Urothelium cell line (cell line): ENCODE results near the gene DCAF6.
"Not testable (repeated sequence)": the region's sequence is repeated elsewhere in the genome, so short reads cannot be mapped to it uniquely, and the experiment has no call there.

Source experiments
- DNase-seq: peaks from one replicate; pipeline ENCODE4 v3.0.0; 2011; ENCODE audit warnings: low spot score, mixed read lengths
- FAIRE-seq: peaks from 2 replicates; lab custom pipeline; 2011; peaks lifted over from hg19 to GRCh38; lab: Jason Lieb, UNC

The DCAF6 gene

DNA sequence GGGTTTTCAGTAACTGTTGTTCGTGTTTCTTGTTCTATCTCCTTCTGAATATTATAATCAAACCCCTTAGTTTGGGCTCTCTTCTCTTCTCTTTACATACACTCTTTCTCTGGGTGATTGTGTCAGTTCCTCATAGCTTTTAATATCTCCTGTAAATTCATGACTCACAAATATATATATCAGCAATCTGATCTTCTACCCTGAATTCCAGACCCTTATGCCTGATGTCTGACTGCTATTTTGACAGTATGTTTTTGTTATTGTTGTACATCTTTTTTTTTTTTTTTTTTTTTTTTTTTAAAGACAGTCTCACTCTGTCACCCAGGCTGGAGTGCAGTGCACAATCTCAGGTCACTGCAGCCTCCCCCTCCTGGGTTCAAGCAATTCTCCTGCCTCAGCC, 71.2 kb downstream of the DCAF6 start:
- DNase-seq = no peak
- FAIRE-seq = no peak

DNA sequence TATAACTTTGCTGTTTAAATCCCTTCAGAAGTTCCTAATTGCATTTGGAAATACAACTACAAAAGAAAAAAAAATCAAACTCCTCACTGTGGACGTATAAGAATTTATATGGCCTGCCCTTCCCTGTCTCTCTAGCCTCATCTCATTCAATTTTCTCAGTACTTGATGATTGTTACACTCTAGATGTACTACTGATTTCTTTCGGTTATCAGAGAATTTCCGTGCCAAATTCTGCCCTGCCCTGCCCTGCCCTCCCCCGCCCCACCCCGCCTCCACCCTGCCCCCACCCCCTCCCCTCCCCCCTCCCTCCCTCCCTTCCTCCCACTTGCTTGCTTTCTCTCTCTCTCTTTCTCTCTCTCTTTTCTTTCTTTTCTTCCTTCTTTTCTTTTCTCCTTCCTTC, 72.1 kb downstream of the DCAF6 start:
- FAIRE-seq (no peak), DNase-seq (no peak)

DNA sequence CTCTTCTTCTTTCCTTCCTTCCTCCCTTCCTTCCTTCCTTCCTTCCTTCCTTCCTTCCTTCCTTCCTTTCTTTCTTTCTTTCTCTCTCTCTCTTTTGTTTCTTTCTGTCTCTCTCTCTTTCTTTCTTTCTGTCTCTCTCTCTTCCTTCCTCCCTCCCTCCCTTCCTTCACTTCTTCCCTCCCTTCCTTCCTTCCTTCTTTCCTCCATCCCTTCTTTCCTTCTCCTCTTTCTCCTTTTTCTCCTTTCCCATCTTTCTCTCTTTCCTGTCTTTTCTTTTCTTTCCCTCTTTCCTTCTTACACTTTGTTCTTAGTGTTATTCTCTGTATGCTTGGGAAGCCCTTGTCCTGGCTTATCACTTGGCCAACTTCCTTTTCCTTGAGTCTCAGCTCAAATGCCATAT, 72.8 kb downstream of the DCAF6 start:
- DNase-seq = no peak
- no peak for FAIRE-seq

DNA sequence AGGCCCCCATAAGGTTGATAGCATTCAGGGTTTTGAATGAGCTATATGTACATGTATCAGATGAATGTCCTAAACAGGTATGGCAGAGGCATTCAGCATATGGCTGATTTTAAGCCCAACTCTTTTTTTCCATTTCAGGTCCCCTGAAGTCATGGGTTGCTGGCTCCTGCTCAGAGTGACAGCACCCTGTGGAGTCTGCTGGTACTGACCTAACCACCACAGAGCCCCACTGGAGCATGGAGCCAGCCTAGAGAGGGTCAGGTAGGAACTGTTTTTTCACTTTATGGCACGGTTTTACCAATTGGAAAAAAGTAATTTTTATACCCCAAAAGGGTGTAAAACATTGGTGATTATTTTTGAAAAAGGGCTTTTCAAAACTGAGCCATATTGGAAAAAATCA, 82.9 kb downstream of the DCAF6 start:
- FAIRE-seq (no peak), DNase-seq (peak; percentile 2)

DNA sequence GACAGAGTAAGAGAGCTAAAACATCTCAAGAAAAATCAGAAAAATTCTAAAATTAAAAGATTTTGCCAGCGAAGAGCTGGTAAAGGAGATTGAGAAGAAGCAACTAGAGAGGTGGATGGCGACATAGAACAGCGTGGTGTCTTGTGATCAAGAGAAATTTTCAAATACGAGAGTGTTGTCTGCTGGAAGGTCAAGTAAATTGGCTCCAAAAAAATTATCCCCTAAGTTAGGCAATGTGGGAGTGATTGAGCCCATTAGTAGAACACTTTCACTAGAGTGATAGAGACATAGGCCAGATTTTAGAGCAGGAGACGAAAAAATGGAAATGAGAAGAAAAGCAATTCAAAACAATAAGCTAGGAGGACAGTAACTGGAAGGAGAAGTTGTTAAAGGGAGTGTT, 94.7 kb downstream of the DCAF6 start:
- DNase-seq (no peak), FAIRE-seq (no peak)

DNA sequence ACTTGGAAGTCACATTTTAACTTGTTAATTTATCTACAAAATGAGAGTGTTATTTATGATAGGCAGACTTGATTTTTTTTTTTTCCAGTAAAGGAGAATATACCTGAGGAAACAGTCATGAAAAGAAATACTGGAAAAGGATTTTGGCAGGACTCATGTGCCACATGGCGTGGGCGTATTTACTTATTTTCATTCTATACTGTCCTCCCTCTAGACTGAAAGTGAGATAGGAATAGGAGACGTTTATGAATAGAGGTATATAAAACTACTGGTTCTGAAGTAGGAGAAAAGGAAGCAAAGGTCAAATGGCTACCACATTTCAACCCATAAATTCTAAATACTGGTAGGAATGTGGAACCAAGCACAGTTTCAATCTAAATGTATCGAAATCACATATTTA, 95.1 kb downstream of the DCAF6 start:
- no peak for FAIRE-seq
- DNase-seq = no peak

DNA sequence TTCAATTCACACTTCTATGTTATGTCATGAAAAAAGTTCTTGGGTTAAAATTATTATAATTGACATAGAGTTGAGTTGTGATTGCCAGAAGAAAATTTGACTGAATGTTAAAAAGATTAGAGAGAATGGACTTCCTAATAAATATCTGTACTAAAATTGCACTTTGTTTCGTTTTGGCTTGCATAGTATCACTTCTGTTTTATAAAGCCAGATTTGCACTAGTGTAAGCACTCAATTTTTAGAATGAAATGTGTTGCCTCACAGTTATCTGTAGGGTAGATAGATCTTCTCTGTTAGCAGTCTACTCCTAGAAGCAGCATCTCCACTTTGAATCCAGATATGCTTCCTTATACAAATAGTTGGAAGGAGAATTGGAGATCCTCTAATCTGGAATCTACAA, 95.5 kb downstream of the DCAF6 start:
- no peak for DNase-seq
- no peak for FAIRE-seq

DNA sequence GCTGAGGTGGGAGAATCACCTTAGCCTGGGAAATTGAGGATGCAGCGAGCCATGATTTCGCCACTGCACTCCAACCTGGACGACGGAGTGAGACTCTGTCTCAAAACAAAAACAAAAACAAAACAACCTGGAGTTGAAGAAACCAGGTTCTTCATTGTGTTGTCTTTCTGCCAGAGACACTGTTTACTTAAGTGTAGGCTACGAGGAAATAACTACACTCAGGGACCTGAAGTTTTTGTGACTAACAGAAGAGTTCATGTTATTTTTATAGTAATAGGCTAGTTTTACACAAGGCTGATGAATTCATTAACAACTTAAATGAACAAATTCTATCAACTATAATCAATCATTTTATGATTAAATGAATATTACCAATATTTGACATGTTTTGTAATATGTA, 98.9 kb downstream of the DCAF6 start:
- DNase-seq = no peak
- no peak for FAIRE-seq

DNA sequence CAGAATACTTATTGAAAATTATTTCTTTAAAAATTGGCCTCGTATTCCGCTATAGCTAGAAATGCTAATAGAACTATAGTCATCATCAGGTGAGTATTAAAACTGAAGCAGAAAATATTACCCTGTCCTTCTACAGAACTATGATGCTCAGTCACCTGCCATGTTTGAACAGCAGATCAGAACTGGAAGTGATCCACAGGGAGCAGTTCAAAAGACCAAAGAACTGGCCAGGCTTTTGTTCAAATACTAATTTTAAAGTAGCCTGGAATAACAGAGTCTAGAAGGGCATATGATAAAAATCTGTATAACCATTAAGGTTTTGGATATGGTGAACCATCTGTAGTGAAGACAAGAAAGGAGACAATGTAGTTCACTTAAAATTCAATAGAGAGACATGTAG, 105.9 kb downstream of the DCAF6 start:
- FAIRE-seq (no peak), DNase-seq (no peak)

DNA sequence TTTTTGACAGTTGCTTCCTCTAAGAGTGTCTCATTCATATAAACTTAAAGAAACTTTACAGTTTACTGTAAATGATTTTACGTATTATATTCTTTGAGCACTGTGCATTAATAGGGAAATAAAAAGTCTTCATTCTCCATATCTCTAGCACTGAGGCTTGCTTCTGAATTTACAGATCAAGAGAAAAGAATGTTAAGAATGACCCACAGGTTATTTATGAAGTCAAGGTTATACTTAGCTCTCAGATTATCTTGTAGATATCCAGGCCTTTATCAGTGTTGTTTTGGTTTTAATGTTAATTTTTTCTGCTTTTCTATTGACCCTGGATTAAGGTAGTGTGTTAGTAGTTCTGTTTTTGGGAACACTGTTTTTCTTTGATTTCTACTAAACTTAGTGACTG, 108.8 kb downstream of the DCAF6 start:
- no peak for FAIRE-seq
- DNase-seq = no peak

DNA sequence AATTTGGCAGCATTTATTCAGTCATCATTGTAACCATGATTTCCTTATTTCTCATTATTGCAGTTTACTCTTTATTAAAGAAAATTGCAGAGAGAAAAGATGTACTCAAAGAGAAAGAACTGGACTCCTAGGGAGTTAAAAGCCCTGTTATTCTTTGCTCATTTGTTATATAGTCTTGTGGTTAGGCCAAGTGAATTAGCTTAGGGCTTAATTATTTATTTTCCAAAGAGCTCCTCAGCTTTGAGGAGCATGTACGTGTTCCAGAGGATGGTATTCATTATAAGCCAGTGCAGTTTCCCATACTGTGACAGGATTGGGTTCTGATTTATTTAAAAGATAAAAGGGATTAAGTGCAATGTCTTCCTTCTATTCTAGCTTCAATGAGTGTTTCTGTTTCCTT, 113.8 kb downstream of the DCAF6 start:
- DNase-seq = no peak
- no peak for FAIRE-seq

DNA sequence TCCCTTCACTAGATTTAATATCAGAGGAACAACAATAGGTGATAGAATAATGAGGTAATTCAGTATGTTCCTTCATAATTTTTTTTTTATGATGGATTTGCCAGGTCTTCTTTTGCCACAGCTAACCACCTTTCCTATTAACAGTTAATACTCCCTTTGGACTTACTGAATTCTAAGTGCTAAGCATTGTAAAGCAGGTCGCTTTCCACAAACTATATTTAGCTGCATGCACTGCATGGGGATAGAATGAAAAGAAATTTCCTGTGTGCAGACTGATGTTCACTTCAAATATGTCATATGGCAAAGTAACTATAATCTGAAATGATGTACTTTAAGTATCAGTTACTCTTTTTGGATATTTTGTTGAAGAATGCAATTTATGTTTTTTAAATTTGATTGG, 114.4 kb downstream of the DCAF6 start:
- DNase-seq (no peak), FAIRE-seq (no peak)

DNA sequence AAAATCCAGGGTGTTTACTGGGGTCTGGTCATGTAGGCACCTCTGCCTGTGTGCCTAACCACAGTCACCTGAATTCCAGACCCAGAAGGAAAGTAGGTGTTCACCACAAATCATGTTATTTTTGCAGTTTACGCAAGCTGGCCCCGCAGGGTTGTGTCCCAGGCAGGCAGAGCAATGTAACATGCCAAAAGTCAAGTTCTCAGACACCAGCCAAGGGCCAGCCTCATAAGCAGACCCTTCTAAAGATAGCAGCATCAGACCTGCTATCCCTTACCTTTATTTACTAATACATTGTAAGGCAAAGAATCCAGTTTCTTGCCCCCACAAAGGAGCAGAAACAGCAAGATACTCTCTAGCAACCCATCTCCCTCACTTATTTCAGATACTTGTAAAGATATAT, 117.2 kb downstream of the DCAF6 start:
- FAIRE-seq = no peak
- no peak for DNase-seq

DNA sequence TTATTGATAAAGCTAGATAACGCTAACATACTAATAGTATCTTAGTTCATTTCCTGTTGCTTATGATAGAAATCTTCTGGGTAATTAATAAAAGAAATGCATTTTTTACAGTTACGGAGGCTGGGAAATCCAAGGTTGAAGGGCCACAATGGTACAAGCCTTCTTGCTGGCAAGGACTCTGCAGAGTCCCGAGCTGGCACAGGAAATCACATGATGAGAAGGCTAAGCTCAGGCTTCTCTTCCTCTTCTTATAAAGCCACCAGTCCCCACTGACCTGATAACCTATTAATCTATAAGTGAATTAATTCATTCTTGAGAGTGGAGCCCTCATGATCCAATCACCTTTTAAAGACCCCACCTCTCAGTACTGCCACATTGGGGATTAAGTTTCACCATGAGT, 117.6 kb downstream of the DCAF6 start:
- DNase-seq (no peak), FAIRE-seq (no peak)

DNA sequence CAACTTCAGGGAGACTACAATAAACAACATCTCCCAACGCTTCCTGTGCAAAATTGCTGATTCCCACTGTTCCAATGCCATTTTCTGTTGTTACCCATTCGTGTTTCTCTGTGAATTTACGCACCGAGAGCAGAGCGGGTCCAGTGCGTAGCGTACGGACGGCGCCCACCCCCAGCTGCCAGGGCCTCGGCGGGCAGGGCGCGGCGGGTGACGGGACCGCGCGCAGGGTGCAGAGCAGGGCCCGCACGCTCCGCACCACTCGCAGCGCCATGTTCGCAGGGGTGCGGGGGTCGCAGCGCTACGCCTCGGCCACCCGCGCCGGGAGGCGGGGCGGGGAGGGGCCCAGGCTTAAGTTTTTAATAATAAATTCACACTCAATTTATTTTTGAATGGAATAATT, 119.7 kb downstream of the DCAF6 start:
- FAIRE-seq, DNase-seq: not testable (repeated sequence)

DNA sequence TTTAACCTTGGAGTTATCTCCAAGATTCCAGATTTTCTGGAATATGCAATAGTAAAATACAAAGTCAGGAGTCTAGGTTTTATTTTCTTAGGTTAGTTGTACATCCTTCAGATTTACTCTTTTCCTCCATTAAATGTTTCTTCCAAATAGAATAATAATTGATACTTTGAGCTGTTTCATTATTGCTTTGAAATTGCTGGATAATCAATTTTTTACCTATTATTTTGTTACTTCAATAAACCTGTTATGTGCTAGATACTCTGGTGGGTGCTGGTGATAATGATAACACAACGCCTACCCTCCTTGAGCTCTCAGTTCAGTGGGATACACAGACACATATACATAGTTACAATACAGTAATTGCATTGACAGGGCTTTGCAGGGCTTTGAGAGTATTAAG, 120.9 kb downstream of the DCAF6 start:
- no peak for DNase-seq
- no peak for FAIRE-seq

DNA sequence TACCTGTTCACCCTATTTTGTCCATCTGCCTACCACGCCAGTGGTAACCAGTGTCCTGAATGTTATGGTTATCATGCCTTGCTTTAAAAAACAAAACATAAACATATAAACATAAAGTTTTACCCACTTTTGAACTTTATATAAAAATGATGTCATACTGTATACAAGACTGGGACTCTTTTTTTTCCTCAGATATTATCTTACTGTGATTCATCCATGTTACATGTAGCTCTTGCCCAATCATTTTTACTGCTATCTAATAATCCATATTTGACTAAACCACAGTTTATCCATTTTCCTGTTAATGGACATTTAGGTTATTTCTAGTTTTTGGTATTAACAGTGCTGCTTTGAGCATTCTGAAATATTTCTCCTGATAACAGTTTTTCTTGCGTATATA, 121.4 kb downstream of the DCAF6 start:
- no peak for DNase-seq
- no peak for FAIRE-seq

DNA sequence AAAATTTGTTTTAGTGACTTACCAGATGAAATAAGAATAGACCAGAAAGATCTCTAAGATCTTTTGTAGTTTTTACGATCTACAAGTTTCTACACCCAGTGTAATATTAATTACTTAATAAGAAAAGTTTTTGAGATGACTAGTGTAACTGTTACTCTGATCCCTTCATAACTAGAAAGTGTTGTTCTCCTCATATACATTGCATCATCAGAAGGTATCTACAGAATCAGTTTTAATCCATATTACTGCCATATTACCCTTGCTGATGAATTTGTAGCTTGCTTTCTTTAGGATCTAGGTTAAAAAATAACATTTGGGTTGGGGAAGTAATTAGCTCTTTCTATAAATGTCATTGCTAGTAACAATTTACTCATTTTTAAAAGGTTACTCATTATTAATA, 127.7 kb downstream of the DCAF6 start:
- FAIRE-seq = no peak
- DNase-seq = no peak

DNA sequence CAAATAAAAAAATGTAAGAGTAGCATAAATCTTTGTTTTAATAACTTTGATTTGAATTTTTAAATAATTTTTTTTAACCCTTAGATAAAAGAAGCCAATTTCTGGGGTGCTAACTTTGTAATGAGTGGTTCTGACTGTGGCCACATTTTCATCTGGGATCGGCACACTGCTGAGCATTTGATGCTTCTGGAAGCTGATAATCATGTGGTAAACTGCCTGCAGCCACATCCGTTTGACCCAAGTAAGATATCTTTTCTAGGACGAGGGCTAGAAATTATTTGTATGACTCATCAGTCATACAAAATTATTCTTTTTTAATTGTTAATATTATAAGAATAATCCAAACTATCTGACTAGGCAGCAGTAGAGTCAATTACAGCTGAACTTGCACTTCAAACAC, 129.0 kb downstream of the DCAF6 start:
- no peak for DNase-seq
- no peak for FAIRE-seq

DNA sequence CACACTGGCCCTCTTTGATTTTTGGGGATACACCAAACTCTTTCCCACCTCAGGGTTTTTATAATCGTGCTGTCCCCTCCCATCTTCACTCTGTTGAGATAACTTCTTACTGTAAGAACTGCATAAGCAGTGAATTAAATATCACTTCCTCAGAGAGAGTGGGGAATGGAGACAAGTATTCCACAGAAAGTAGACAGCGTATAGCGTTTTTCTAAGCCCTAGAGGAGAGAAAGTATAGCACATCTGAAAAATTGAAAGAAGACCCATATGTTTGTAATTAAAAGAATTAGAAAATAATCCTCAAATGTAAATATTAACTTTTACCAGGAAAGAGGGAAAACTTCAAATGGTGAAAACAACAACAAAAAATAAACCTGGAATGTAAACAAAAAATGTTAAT, 132.9 kb downstream of the DCAF6 start:
- DNase-seq (no peak), FAIRE-seq (no peak)

DNA sequence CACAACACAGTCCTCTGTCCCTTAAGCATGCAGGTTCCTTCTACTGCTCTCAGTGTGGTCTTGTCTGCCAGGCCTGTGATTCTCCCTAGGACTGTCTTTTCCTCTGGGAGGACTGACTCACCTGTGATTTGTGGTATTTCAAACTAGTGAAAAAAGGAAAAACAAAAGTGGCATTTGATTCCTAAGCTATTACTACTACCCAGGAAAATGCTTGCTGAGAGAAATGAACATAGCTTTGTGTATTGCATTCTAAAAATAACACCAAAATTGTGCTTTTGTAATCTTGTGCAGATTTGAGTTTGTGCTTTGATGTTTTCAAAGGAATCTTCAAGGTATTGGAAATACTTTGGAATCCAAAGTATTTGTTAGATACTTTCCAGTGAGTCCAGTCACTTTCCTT, 143.3 kb downstream of the DCAF6 start:
- DNase-seq = peak; percentile 52
- FAIRE-seq = no peak

DNA sequence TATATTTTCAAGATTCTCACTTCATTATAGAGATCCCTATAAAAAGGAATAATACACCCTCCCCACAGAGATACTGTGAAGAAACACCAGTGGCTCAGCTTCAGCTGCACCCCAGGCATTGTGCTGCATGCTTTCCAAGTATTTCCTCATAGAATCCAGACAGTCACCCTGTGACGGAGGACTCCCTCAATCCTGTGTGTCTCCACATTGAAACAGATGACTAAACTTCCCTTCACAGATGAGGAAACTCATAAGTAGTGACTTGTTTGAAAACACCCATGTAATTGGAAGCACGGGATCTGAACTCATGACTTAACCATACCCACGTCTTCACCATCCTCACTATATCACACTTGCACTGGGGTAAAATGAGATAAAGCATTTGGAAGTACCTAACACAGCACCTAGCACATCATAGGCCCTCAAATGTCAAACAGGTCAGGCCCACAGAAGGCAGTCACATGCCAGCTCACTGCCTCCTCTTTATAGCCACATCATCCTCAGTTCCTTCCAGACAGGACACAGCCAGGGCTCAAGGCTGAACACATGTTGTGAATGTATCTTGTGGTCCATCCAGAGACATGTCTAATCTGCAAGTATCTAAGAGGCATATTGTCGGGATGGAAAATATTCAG, 145.0 kb downstream of the DCAF6 start:
- FAIRE-seq = no peak
- DNase-seq = no peak

DNA sequence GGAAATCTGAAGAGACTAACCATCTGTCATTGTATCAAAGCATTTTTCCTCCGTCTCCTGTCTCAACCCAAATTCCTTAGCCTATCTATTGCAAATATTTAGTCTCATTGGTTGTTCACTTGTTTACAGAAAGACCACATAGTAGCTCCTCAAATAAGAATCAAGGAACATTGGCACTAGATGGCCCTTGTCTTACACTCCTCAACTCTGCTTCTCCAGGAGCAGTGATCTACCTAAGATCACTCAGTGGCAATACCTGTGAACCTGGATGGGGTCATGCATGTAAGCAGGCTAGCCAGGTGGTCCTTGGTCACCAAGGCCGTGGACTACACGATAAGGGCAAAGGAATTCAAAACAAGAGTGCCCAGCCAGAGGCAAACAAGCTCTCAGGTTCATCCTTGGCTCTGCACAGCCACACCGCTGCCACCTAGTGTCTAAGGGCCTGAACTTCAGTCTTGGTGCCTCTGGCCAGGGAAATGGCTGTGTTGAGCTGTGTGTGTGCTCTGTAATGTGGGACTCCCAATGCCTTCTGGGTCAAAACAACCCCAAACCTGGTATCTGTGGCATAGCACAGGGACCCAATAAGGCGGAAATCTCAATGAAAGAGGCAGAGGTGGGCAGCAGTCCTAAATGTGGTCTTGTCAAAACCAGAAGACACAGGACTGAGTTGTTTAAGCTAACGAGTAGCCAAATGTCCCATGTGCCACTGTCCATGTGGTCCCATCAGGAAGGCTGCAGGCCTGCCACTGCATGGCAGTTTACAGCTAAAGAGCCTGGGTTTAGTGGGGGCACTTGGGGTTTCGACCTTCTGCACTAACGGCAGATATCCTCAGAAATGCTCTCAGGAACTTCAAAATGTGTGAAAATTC, 145.8 kb downstream of the DCAF6 start:
- FAIRE-seq = no peak
- peak; percentile 83 for DNase-seq
